NCI-H2196 treated with DMSO at 0.1 percent for 48 hours (cell line): ENCODE measurements around the gene RBPJ.
A peak's percentile ranks its signal among the peaks of the same experiment; 100 is the strongest.
"Not testable (repeated sequence)": the region's sequence is repeated elsewhere in the genome, so short reads cannot be mapped to it uniquely, and the experiment has no call there.

Source experiments
- DNase-seq: peaks from one replicate; lab custom pipeline; 2025; ENCODE audit not compliant: unreplicated experiment; lab: John Stamatoyannopoulos, UW

The RBPJ gene

GRCh38 chr4:26369132-26369531 lies 48.3 kb downstream of the RBPJ start:
- no peak for DNase-seq

- no peak for DNase-seq
These were observed 48.8 kb downstream of the RBPJ start for GRCh38 chr4:26369581-26369980.

- DNase-seq = no peak
These were observed 51.3 kb downstream of the RBPJ start for GRCh38 chr4:26372076-26372475.

- DNase-seq = no peak
These were observed 51.8 kb downstream of the RBPJ start for GRCh38 chr4:26372525-26373172.

GRCh38 chr4:26375551-26375950 lies 54.7 kb downstream of the RBPJ start:
- no peak for DNase-seq

- DNase-seq = no peak
These were observed 56.8 kb downstream of the RBPJ start for GRCh38 chr4:26377328-26378311.

GRCh38 chr4:26379837-26380236 lies 59.0 kb downstream of the RBPJ start:
- DNase-seq = no peak

- DNase-seq = no peak
These were observed 59.9 kb downstream of the RBPJ start for GRCh38 chr4:26380740-26381139.

GRCh38 chr4:26384380-26385057 lies 63.7 kb downstream of the RBPJ start:
- no peak for DNase-seq

GRCh38 chr4:26385690-26386089 lies 64.9 kb downstream of the RBPJ start:
- no peak for DNase-seq

- DNase-seq = no peak
These were observed 65.6 kb downstream of the RBPJ start for GRCh38 chr4:26386386-26386785.

- DNase-seq = no peak
These were observed 67.9 kb downstream of the RBPJ start for GRCh38 chr4:26388671-26389070.

GRCh38 chr4:26397086-26397485 lies 76.3 kb downstream of the RBPJ start:
- no peak for DNase-seq

- DNase-seq = no peak
These were observed 79.3 kb downstream of the RBPJ start for GRCh38 chr4:26400132-26400531.

- not testable (repeated sequence) for DNase-seq
These were observed 81.2 kb downstream of the RBPJ start for GRCh38 chr4:26402017-26402416.

- no peak for DNase-seq
These were observed 81.6 kb downstream of the RBPJ start for GRCh38 chr4:26402458-26402857.

- DNase-seq = no peak
These were observed 84.0 kb downstream of the RBPJ start for GRCh38 chr4:26404743-26405206.

GRCh38 chr4:26406346-26406975 lies 85.6 kb downstream of the RBPJ start:
- no peak for DNase-seq

- DNase-seq = no peak
These were observed 86.7 kb downstream of the RBPJ start for GRCh38 chr4:26407476-26407875.

- DNase-seq = peak; percentile 28
These were observed 89.8 kb downstream of the RBPJ start for GRCh38 chr4:26410385-26411293.
